Activated CD8-positive, alpha-beta memory T cell treated with anti-CD3 and anti-CD28 coated beads for 4 hours (primary cell): ENCODE results near the gene NDUFA5.
A peak's percentile ranks its signal among the peaks of the same experiment; 100 is the strongest.
"Not testable (repeated sequence)": the region's sequence is repeated elsewhere in the genome, so short reads cannot be mapped to it uniquely, and the experiment has no call there.

Experiments
- DNase-seq, 2 donors: peaks; one replicate each; pipeline ENCODE4 v3.0.0-alpha.2; 2020; ENCODE audit warnings: low read depth in 2 of 2

Gene NDUFA5

GRCh38 chr7:123557016-123557397 lies 611 bp downstream of the NDUFA5 start:
- DNase-seq: no peak

- DNase-seq: no peak
Measured at GRCh38 chr7:123555484-123555883, 2.1 kb downstream of the NDUFA5 start.

GRCh38 chr7:123553159-123553558 lies 4.5 kb downstream of the NDUFA5 start:
- DNase-seq: no peak

- DNase-seq: no peak
Measured at GRCh38 chr7:123552641-123553040, 5.0 kb downstream of the NDUFA5 start.

- DNase-seq: not testable (repeated sequence)
Measured at GRCh38 chr7:123552134-123552533, 5.5 kb downstream of the NDUFA5 start.

- DNase-seq: no peak
Measured at GRCh38 chr7:123548406-123548805, 9.2 kb downstream of the NDUFA5 start.

- DNase-seq: no peak
Measured at GRCh38 chr7:123539871-123540270, 17.7 kb downstream of the NDUFA5 start.

GRCh38 chr7:123538897-123539296 lies 18.7 kb downstream of the NDUFA5 start:
- no peak for DNase-seq

- DNase-seq: no peak
Measured at GRCh38 chr7:123538189-123538714, 19.4 kb downstream of the NDUFA5 start.

- no peak for DNase-seq
Measured at GRCh38 chr7:123537026-123537642, 20.5 kb downstream of the NDUFA5 start.

GRCh38 chr7:123535517-123535916 lies 22.1 kb downstream of the NDUFA5 start:
- no peak for DNase-seq

GRCh38 chr7:123534383-123535260 lies 23.0 kb downstream of the NDUFA5 start, which contains the start of gene IQUB:
Gene IQUB (minus strand): TSS chr7:123534595. CDS start chr7:123512340, 22,255 bp downstream.
- peak; percentile 92 to 93 for DNase-seq

- DNase-seq: no peak
Measured at GRCh38 chr7:123533929-123534382, 23.7 kb downstream of the NDUFA5 start.

- DNase-seq: no peak
Measured at GRCh38 chr7:123533553-123533917, 24.1 kb downstream of the NDUFA5 start.

GRCh38 chr7:123532788-123533552 lies 24.6 kb downstream of the NDUFA5 start:
- peak in 1 of 2 donors; percentile 17 for DNase-seq

GRCh38 chr7:123532343-123532742 lies 25.3 kb downstream of the NDUFA5 start:
- DNase-seq: not testable (repeated sequence)

GRCh38 chr7:123530035-123530591 lies 27.5 kb downstream of the NDUFA5 start:
- DNase-seq: not testable (repeated sequence)

GRCh38 chr7:123528265-123528664 lies 29.4 kb downstream of the NDUFA5 start:
- DNase-seq: no peak

- DNase-seq: not testable (repeated sequence)
Measured at GRCh38 chr7:123527712-123528225, 29.8 kb downstream of the NDUFA5 start.

GRCh38 chr7:123526533-123526932 lies 31.1 kb downstream of the NDUFA5 start:
- not testable (repeated sequence) for DNase-seq

GRCh38 chr7:123522066-123522465 lies 35.6 kb downstream of the NDUFA5 start:
- DNase-seq: no peak
